ENCODE results near the gene DEFB121. TPM values are rescaled to one million over a fixed set of nuclear protein-coding genes. Genes with fewer than 3 reads are reported as not detected.

DEFB121 gene
- polyA plus RNA-seq, 12 donors: not detected

DNA sequence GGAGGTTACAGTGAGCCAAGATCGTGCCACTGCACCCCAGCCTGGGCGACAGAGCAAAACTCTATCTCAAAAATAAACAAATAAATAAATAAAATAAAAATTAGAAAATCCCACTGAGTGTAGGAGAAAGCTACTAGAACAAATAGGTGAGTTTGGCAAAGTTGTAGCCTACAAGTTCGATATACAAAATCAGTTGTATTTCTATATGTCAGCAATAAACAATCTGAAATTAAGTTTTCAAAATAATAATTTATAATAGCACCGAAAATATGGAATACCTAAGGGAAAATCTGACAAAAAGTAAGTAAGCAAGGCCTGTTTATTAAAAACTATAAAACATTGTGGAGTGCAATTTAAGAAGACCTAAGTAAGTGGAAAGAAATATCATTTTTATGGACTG is 42.7 kb downstream of the DEFB121 start:
- no peak for DNase-seq

GRCh38 chr20:31355981-31356380 is 50.0 kb downstream of the DEFB121 start:
- DNase-seq: no peak

Other genes with a start within 250 kb of the DEFB121 start
- not detected for gene DEFB115, start 148.6 kb downstream of the DEFB121 start, polyA plus RNA-seq (ENCODE audit: insufficient read length in 12 of 12)
- not detected for gene DEFB116, start 97.6 kb downstream of the DEFB121 start, polyA plus RNA-seq (ENCODE audit: insufficient read length in 12 of 12)
- gene DEFB118, start 37.6 kb downstream of the DEFB121 start, polyA plus RNA-seq (ENCODE audit: insufficient read length in 12 of 12): not detected
- not detected for gene DEFB119, start 15.6 kb downstream of the DEFB121 start, polyA plus RNA-seq (ENCODE audit: insufficient read length in 12 of 12)
- not detected for gene DEFB123, start 34.4 kb upstream of the DEFB121 start, polyA plus RNA-seq (ENCODE audit: insufficient read length in 12 of 12)
- gene DEFB124, start 68.9 kb upstream of the DEFB121 start, polyA plus RNA-seq (ENCODE audit: insufficient read length in 12 of 12): 1 to 10 TPM in 8 of 12 donors, under 1 TPM in 2, not detected in 2; 0.60 to 1.6 (median 1.3) TPM
- 1 to 10 TPM in 10 of 12 donors, not detected in 2; 3.0 to 8.4 (median 5.6) TPM for gene REM1, start 69.1 kb upstream of the DEFB121 start, polyA plus RNA-seq (ENCODE audit: insufficient read length in 12 of 12)
- gene HM13, start 108.2 kb upstream of the DEFB121 start, polyA plus RNA-seq (ENCODE audit: insufficient read length in 12 of 12): 100 to 1,000 TPM in 2 of 12 donors, 10 to 100 TPM in 9, not detected in 1; 64.5 to 109 (median 75.6) TPM
- gene ID1, start 199.1 kb upstream of the DEFB121 start, polyA plus RNA-seq (ENCODE audit: insufficient read length in 12 of 12): 10 to 100 TPM in 11 of 12 donors, not detected in 1; 14.1 to 44.6 (median 29.6) TPM
- 10 to 100 TPM in 2 of 12 donors, 1 to 10 TPM in 9, not detected in 1; 5.6 to 21.6 (median 7.8) TPM for gene COX4I2, start 231.7 kb upstream of the DEFB121 start, polyA plus RNA-seq (ENCODE audit: insufficient read length in 12 of 12)